Neural crest cell (in vitro differentiated cells): ENCODE measurements around the gene LARGE1. TPM values are rescaled to one million over a fixed set of nuclear protein-coding genes. Genes with fewer than 3 reads are reported as not detected.

Experiments used
- DNase-seq: peaks from one replicate; pipeline ENCODE4 v3.0.0; 2021; ENCODE audit warnings: low read depth, mixed read lengths, low spot score
- H3K27ac Mint-ChIP-seq: one replicate; pipeline ENCODE4 v1.8.0; 2021; ENCODE audit warnings: mild to moderate bottlenecking, mixed read lengths; ENCODE audit not compliant: unreplicated experiment
- H3K27me3 Mint-ChIP-seq: 2 replicates; pipeline ENCODE4 v1.8.0; 2021; ENCODE audit warnings: low read depth, mild to moderate bottlenecking, mixed read lengths
- H3K36me3 Mint-ChIP-seq: 2 replicates; pipeline ENCODE4 v1.8.0; 2021; ENCODE audit warnings: low read depth, mild to moderate bottlenecking, mixed read lengths
- H3K4me1 Mint-ChIP-seq: 2 replicates; pipeline ENCODE4 v1.8.0; 2021; ENCODE audit warnings: mixed read lengths
- H3K4me3 Mint-ChIP-seq: one replicate; pipeline ENCODE4 v1.8.0; 2021; ENCODE audit warnings: mild to moderate bottlenecking, mixed read lengths
- H3K9me3 Mint-ChIP-seq: 2 replicates; pipeline ENCODE4 v1.8.0; 2021; ENCODE audit warnings: mixed read lengths
- total RNA-seq: library from RNA; stranded (reverse); gene quantifications from 2 replicates; pipeline ENCODE4 v1.2.1, GENCODE V29; 2021
- TF ChIP-seq, protein P1 (sequence below): fragments of 200-600 bp; sonication (generic); conservative IDR thresholded peaks from 2 replicates; pipeline ENCODE4 v1.5.0; 2021; ENCODE audit warnings: antibody characterized with exemption, mild to moderate bottlenecking

Gene LARGE1
- total RNA-seq, 1 donor from 2014 or later: 33.0 TPM

DNA sequence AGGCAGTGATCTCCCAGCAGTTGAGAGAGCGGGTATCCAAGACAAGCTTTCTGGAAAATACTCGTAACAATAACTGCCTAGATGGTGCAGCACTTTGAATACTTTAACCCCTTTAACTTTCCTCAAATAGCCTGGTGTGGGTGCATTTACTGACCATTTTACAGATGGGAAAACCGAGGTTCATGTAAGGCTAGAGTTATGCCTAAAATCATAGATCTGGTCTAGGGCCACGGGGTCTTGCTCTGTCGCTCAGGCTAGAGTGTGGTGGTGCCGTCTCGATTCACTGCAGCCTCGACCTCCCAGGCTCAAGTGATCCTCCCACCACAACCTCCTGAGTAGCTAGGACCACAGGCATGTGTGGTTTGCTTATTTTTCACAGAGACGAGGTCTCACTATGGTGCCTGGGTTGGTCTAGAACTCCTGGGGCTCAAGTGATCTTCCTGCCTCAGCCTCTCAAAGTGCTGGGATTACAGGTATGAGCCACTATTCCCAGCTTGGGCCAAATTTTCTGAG lies 592.9 kb downstream of the LARGE1 start:
- DNase-seq: no peak
- H3K27me3 Mint-ChIP-seq: no peaks in the 10 kb centered on the region
- TF ChIP-seq, protein P1, sequence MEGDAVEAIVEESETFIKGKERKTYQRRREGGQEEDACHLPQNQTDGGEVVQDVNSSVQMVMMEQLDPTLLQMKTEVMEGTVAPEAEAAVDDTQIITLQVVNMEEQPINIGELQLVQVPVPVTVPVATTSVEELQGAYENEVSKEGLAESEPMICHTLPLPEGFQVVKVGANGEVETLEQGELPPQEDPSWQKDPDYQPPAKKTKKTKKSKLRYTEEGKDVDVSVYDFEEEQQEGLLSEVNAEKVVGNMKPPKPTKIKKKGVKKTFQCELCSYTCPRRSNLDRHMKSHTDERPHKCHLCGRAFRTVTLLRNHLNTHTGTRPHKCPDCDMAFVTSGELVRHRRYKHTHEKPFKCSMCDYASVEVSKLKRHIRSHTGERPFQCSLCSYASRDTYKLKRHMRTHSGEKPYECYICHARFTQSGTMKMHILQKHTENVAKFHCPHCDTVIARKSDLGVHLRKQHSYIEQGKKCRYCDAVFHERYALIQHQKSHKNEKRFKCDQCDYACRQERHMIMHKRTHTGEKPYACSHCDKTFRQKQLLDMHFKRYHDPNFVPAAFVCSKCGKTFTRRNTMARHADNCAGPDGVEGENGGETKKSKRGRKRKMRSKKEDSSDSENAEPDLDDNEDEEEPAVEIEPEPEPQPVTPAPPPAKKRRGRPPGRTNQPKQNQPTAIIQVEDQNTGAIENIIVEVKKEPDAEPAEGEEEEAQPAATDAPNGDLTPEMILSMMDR: no peak
- H3K36me3 Mint-ChIP-seq: peaks cover 6% of the 10 kb centered on the region
- H3K9me3 Mint-ChIP-seq: no peaks in the 10 kb centered on the region
- H3K4me1 Mint-ChIP-seq: no peaks in the 10 kb centered on the region
- H3K27ac Mint-ChIP-seq: no peak overlapping the region
- no peak overlapping the region for H3K4me3 Mint-ChIP-seq

DNA sequence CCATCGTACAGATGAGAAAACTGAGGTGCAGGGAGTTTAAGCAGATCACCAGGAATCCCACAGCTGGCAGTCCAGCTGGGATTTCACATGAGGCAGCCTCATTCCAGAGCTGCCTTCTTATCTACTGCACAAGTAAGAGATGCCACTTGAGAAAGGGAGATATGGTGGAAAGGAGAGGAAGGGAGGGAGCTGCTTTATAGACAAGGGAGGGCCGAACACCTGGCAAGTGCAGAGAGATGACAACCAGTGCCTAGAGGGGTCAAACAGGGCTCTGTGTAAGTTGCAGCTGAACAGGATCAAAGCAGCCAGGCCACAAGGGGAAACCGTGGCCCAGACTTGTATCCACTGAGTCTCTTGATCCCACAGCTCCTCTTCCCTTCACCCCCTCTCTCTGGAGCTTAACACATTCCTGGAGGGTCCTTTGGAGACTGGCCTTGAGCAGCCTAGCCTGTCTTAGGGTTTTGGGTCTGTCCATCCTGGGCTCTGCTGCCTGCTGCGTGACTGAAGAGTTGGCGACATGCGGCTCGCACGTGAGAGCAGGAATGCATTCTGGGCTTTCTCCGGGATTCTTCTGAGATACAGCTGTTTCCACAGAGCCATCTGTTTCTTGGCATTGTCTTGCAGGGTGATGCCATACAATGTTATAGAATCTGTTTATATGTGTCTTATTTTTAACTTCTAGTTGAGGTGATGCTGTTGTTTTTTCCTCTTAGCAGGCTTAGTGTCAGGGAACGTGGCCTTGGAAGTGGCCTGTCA lies 593.6 kb downstream of the LARGE1 start:
- TF ChIP-seq, protein P1: no peak
- Mint-ChIP-seq H3K9me3 (no peaks in the 10 kb centered on the region), H3K4me1 (no peaks in the 10 kb centered on the region), H3K27me3 (no peaks in the 10 kb centered on the region), H3K27ac (no peak overlapping the region), H3K4me3 (no peak overlapping the region), H3K36me3 (peaks cover 4% of the 10 kb centered on the region)
- no peak for DNase-seq

DNA sequence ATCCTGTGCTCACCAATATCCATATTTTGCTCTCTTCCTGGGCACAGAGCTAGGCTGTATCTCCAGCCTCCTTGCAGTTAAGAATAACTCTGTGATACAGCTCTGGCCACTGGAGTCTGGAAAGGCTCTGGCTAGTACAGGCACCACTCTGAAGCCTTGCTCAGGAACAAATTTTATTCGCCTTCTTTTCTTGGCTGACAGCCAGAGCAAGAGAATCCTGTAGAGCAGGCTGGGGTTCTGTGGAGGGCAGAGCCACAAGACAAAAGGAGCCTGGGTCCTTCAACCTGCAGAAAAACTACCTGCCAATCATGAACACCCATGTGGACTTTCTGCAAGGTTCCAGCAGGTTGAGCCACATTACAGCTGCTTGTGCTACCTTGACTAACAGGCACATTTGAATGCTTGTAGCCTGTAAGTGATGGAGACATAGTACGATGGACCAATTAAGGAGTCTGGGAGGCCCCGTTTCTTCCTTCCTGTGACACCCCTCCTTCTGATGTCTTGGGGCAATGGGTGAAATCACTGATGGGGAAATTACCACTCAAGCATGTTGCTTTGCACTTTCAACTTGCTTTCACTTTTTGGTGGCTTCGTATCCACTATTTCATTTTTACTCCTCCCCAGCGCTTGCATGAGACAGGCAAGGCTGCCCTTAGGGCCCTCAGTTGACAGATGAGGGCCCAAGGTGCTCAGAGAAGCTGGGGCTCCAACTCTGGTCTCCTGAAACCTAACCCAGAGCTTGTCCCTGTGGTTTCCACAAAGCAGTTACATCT lies 594.9 kb downstream of the LARGE1 start:
- Mint-ChIP-seq H3K4me1 (no peaks in the 10 kb centered on the region), H3K27ac (no peak overlapping the region), H3K27me3 (no peaks in the 10 kb centered on the region), H3K9me3 (no peaks in the 10 kb centered on the region), H3K36me3 (peaks cover 6% of the 10 kb centered on the region), H3K4me3 (no peak overlapping the region)
- DNase-seq: no peak
- TF ChIP-seq, protein P1: no peak

DNA sequence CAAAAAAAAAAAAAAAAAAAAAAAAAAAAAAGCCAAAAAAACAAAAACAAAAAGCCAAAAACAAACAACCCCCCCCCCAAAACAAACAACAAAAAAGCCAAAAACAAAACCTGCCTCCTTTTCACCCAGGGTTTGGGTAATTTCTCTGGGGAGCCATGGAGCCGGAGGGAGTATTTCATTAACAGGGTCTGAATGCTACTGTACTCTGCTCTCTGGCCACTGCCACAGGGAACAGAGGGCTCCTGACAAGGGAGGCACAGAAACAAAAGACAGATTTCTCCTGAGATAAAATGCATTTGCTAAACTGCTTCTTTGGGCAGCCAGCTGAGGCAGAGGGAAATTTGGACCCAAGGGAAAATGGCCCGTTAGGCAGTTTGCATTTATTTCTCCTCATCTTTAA lies 596.0 kb downstream of the LARGE1 start:
- Mint-ChIP-seq H3K4me3 (no peak overlapping the region), H3K27me3 (no peaks in the 10 kb centered on the region), H3K9me3 (no peaks in the 10 kb centered on the region), H3K36me3 (peaks cover 6% of the 10 kb centered on the region), H3K27ac (no peak overlapping the region), H3K4me1 (no peaks in the 10 kb centered on the region)
- no peak for DNase-seq
- TF ChIP-seq, protein P1: no peak

DNA sequence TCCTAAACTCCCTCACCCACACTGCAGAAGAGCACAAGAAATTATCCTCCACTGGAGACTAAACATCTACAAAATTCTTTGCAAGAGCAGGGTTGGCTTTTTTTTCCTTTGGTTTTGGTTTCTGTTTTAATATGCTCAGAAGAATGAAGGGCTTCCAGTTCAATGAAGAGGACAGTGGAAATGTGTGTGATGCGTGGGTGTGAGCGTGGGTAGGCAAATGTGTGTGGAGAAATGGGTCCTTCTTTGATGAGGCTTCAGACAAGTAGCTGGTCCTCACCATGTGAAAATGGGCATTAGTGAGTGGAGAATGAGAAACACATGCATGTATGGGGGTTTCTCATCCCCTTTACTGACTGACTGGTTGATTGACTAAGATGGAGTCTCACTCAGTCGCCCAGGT lies 598.8 kb downstream of the LARGE1 start:
- no peak for DNase-seq
- Mint-ChIP-seq H3K4me3 (no peak overlapping the region), H3K4me1 (no peaks in the 10 kb centered on the region), H3K36me3 (peaks cover 9% of the 10 kb centered on the region), H3K27me3 (no peaks in the 10 kb centered on the region), H3K9me3 (no peaks in the 10 kb centered on the region), H3K27ac (no peak overlapping the region)
- TF ChIP-seq, protein P1: no peak
